Transverse colon (tissue), 4 donors: ENCODE measurements around the gene MEPCE. TPM values are rescaled to one million over a fixed set of nuclear protein-coding genes. Genes with fewer than 3 reads are reported as not detected.

Source experiments
- DNase-seq: peaks from one replicate; pipeline ENCODE4 v3.0.0-alpha.2; 2019
- H3K27ac ChIP-seq, 4 donors: fragments of 200-600 bp; sonication (generic); 2 replicates each; pipeline ENCODE4 v1.5.1; 2016 to 2018; ENCODE audit warnings: inconsistent platforms in 4 of 4
- H3K27me3 ChIP-seq: fragments of 200-600 bp; sonication (generic); 2 replicates; pipeline ENCODE4 v1.5.1; 2017; ENCODE audit warnings: inconsistent platforms
- H3K36me3 ChIP-seq, 4 donors: fragments of 200-600 bp; sonication (generic); 2 replicates each; pipeline ENCODE4 v1.5.1; 2017 to 2019; ENCODE audit warnings: inconsistent platforms in 4 of 4
- H3K4me1 ChIP-seq, 4 donors: fragments of 200-600 bp; sonication (generic); 2 replicates each; pipeline ENCODE4 v1.5.1; 2017 to 2020; ENCODE audit warnings: inconsistent platforms in 4 of 4
- H3K4me3 ChIP-seq, 4 donors: fragments of 200-600 bp; sonication (generic); 1 replicate in 1 of 4; 2 replicates in 3 of 4; pipeline versions ENCODE4 v1.5.1 to v1.6.1; 2017 to 2019; ENCODE audit warnings: inconsistent platforms in 4 of 4
- H3K9me3 ChIP-seq, 2 donors: fragments of 200-600 bp; sonication (generic); 2 replicates each; pipeline ENCODE4 v1.5.1; 2017 to 2019; ENCODE audit warnings: inconsistent platforms in 2 of 2
- EP300 ChIP-seq: sonication (generic); formaldehyde crosslinking; IDR thresholded peaks from one replicate; pipeline ENCODE4 v1.6.1; 2017; ENCODE audit warnings: antibody characterized with exemption, low read depth
- POLR2A ChIP-seq: fragments of 450-650 bp; IDR thresholded peaks from one replicate; pipeline ENCODE4 v1.6.1; 2016; ENCODE audit warnings: antibody characterized with exemption, mild to moderate bottlenecking, moderate library complexity
- POLR2AphosphoS5 ChIP-seq, 3 donors: sonication (generic); formaldehyde crosslinking; IDR thresholded peaks; one replicate each; pipeline ENCODE4 v1.6.1; 2016; ENCODE audit warnings: antibody characterized with exemption in 3 of 3
- WGBS, 2 donors: methylation state at CpG; one replicate each; pipeline ENCODE4 v1.1.5; 2018; ENCODE audit warnings: low coverage in 1 of 2; 5-methylcytosine and 5-hydroxymethylcytosine counted together
- in situ Hi-C, 4 donors: fragments of 200-750 bp; cut with MboI; loops; one replicate each; pipeline versions ENCODE4 v1.15.0 to v1.15.1; 2017; ENCODE audit warnings: low sequenced_read_pairs in 3 of 4, low pct_ligation_motif_present in 1 of 4, low pct_unique_long_range_greater_than_20kb in 1 of 4
- intact Hi-C: fragments of 100-400 bp; cut with DNase I; formaldehyde crosslinking; loops from one replicate; pipeline ENCODE4 v1.15.1; 2023; ENCODE audit warnings: low total_unique reads
- total RNA-seq, 4 donors: library from RNA; depleted of rRNA; stranded (reverse); fragments of >200 nt; gene quantifications; one replicate each; pipeline ENCODE4 v1.1.0, GENCODE V29; 2016
- TF ChIP-seq, protein P1 (sequence below), 5 experiments: fragments of 200-600 bp in 3 of 5; fragments of 450-650 bp in 2 of 5; sonication (generic) in 3 of 5; IDR thresholded peaks; 1 replicate in 2 of 5; 2 replicates in 3 of 5; pipeline ENCODE4 v1.5.1; 2016 to 2017; ENCODE audit warnings: antibody characterized with exemption in 5 of 5, inconsistent platforms in 3 of 5, mild to moderate bottlenecking in 2 of 5, moderate library complexity in 1 of 5

The MEPCE gene
- total RNA-seq, 4 donors from 2014 or later: 25.9 to 41.9 (median 30.5) TPM

DNA sequence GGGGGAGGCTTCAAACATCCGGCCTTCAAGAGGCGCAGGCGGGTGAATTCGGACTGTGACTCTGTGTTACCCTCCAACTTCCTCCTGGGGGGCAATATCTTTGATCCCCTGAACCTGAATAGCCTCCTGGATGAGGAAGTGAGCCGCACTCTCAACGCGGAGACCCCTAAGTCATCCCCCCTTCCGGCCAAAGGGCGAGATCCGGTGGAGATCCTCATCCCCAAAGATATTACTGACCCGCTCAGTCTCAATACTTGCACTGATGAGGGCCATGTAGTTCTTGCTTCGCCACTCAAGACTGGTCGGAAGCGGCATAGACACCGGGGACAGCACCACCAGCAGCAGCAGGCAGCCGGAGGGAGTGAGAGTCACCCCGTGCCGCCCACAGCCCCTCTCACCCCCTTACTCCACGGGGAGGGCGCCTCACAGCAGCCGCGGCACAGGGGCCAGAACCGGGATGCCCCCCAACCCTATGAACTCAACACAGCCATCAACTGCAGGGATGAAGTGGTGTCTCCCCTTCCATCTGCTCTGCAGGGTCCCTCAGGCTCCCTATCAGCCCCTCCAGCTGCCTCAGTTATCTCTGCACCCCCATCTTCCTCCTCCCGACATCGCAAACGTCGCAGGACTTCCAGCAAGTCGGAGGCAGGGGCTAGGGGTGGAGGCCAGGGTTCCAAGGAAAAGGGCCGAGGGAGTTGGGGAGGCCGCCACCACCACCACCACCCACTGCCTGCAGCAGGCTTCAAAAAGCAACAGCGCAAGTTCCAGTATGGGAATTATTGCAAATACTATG lies 1.1 kb downstream of the MEPCE start:
- Histone ChIP-seq H3K36me3 (peaks cover 0 to 12% (median 0%) of the 10 kb centered on the region in 4 donors), H3K4me1 (peaks cover 24 to 45% (median 34%) of the 10 kb centered on the region in 4 donors), H3K4me3 (peak overlapping the region; percentile 72 to 97 (median 90)), H3K27me3 (no peaks in the 10 kb centered on the region), H3K27ac (peak overlapping the region; percentile 97 to 100 (median 100)), H3K9me3 (no peaks in the 10 kb centered on the region)
- TF ChIP-seq EP300: no peak
- TF ChIP-seq, protein P1, sequence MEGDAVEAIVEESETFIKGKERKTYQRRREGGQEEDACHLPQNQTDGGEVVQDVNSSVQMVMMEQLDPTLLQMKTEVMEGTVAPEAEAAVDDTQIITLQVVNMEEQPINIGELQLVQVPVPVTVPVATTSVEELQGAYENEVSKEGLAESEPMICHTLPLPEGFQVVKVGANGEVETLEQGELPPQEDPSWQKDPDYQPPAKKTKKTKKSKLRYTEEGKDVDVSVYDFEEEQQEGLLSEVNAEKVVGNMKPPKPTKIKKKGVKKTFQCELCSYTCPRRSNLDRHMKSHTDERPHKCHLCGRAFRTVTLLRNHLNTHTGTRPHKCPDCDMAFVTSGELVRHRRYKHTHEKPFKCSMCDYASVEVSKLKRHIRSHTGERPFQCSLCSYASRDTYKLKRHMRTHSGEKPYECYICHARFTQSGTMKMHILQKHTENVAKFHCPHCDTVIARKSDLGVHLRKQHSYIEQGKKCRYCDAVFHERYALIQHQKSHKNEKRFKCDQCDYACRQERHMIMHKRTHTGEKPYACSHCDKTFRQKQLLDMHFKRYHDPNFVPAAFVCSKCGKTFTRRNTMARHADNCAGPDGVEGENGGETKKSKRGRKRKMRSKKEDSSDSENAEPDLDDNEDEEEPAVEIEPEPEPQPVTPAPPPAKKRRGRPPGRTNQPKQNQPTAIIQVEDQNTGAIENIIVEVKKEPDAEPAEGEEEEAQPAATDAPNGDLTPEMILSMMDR (IDR thresholded peaks at IDR 0.05): no peak
- TF ChIP-seq POLR2A: no peak
- TF ChIP-seq POLR2AphosphoS5 (IDR thresholded peaks at IDR 0.05): no peak
- WGBS, 2 donors: 22% methylated on average over 30 of the region's 31 CpGs; no CpG with 5 or more reads in 1 of the 2 donors
- intact Hi-C loops (no loop called here), in situ Hi-C loops (no loop called here)
- peak; percentile 29 for DNase-seq

DNA sequence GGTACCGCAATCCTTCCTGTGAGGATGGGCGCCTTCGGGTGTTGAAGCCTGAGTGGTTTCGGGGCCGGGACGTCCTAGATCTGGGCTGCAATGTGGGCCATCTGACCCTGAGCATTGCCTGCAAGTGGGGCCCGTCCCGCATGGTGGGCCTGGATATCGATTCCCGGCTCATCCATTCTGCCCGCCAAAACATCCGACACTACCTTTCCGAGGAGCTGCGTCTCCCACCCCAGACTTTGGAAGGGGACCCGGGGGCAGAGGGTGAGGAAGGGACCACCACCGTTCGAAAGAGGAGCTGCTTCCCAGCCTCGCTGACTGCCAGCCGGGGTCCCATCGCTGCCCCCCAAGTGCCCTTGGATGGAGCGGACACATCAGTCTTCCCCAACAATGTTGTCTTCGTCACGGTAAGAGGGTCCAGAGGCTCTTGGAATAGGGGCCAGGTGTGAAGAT lies 1.7 kb downstream of the MEPCE start:
- TF ChIP-seq POLR2A (no peak), POLR2AphosphoS5 (IDR thresholded peaks at IDR 0.05) (no peak), EP300 (no peak)
- TF ChIP-seq, protein P1 (IDR thresholded peaks at IDR 0.05): no peak
- intact Hi-C loops (no loop called here), in situ Hi-C loops (no loop called here)
- peak overlapping the region in 3 of 4 donors; percentile 97 to 100 (median 100) for H3K27ac ChIP-seq
- peak overlapping the region in 1 of 4 donors; percentile 72 for H3K4me3 ChIP-seq
- H3K27me3 ChIP-seq: no peaks in the 10 kb centered on the region
- WGBS, 2 donors: 81 to 94% methylated on average over 10 to 22 of the region's 23 CpGs
- peaks cover 24 to 45% (median 34%) of the 10 kb centered on the region in 4 donors for H3K4me1 ChIP-seq
- DNase-seq: no peak
- H3K36me3 ChIP-seq: peaks cover 0 to 12% (median 0%) of the 10 kb centered on the region in 4 donors
- no peaks in the 10 kb centered on the region for H3K9me3 ChIP-seq

DNA sequence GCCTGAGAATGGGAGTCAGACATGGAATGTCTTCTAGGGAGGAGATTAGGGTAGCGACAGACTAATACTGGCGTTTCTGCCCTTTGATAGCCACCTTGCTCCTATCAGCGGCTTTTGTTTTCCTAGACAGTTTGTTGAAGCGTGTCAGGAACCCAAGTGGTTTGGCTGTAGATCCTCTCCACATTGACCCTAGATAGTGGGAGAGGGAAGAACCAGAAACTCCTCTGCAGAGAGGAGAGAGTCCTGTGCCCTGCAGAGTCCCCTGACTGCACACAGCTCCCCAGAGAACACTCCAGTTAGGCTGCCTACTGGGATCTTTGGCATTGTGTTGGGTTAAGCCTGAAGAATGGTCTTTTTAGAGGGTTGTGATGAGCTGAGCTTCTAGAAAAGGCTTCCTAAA lies 2.4 kb downstream of the MEPCE start:
- in situ Hi-C loops (no loop called here), intact Hi-C loops (no loop called here)
- Histone ChIP-seq H3K4me3 (no peak overlapping the region), H3K9me3 (no peaks in the 10 kb centered on the region), H3K36me3 (peaks cover 0 to 12% (median 0%) of the 10 kb centered on the region in 4 donors), H3K27ac (no peak overlapping the region), H3K27me3 (no peaks in the 10 kb centered on the region), H3K4me1 (peaks cover 24 to 49% (median 34%) of the 10 kb centered on the region in 4 donors)
- 86% methylated on average over 4 of the region's 4 CpGs; no CpG with 5 or more reads in 1 of the 2 donors for WGBS, 2 donors
- DNase-seq: no peak
- no peak for TF ChIP-seq EP300
- TF ChIP-seq, protein P1 (IDR thresholded peaks at IDR 0.05): no peak
- no peak for TF ChIP-seq POLR2A
- no peak for TF ChIP-seq POLR2AphosphoS5 (IDR thresholded peaks at IDR 0.05)

DNA sequence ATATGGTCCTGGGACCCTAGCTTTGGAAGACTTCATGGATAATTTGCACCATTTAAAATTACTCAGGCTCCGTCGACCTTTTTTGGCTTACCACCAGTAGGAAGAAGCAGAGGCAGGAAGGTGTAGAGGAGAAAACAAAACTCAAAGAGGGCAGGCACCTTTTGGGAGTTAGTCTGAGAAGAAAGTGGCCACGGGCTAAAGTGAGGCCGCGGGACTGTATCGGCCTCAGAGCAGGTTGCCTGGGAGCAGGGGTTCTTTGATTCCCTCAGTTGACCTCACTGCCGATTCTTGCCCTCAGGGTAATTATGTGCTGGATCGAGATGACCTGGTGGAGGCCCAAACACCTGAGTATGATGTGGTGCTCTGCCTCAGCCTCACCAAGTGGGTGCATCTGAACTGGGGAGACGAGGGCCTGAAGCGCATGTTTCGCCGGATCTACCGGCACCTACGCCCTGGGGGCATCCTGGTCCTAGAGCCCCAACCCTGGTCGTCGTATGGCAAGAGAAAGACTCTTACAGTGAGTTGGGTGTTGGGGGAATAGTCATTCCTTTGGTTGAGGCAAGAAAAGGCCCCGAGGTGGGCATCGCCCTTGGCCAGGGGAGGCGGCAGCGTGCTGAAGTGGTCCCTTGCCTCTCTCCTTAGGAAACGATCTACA lies 3.1 kb downstream of the MEPCE start:
- intact Hi-C loops (no loop called here), in situ Hi-C loops (no loop called here)
- WGBS, 2 donors: 86 to 90% methylated on average over 4 to 21 of the region's 21 CpGs
- Histone ChIP-seq H3K9me3 (no peaks in the 10 kb centered on the region), H3K4me1 (peaks cover 24 to 48% (median 33%) of the 10 kb centered on the region in 4 donors), H3K27me3 (no peaks in the 10 kb centered on the region), H3K36me3 (peaks cover 0 to 12% (median 0%) of the 10 kb centered on the region in 4 donors), H3K27ac (no peak overlapping the region), H3K4me3 (no peak overlapping the region)
- no peak for DNase-seq
- TF ChIP-seq, protein P1 (IDR thresholded peaks at IDR 0.05): no peak
- no peak for TF ChIP-seq POLR2A
- TF ChIP-seq EP300: no peak
- TF ChIP-seq POLR2AphosphoS5 (IDR thresholded peaks at IDR 0.05): no peak
